Posterior cingulate gyrus (tissue), 11 donors: Measurements from ENCODE around the gene SERPINB10.
A peak's percentile ranks its signal among the peaks of the same experiment; 100 is the strongest.
"Not testable (repeated sequence)": the region's sequence is repeated elsewhere in the genome, so short reads cannot be mapped to it uniquely, and the experiment has no call there.

ENCODE experiments used
- DNase-seq, 10 donors: peaks; one replicate each; pipeline versions ENCODE4 v3.0.0 to v3.0.0-alpha.2; 2020 to 2021; ENCODE audit warnings: mixed read lengths in 3 of 10
- intact Hi-C: fragments of 100-400 bp; cut with DNase I; formaldehyde crosslinking; loops from one replicate; pipeline ENCODE4 v1.15.1; 2023

SERPINB10 gene

DNA sequence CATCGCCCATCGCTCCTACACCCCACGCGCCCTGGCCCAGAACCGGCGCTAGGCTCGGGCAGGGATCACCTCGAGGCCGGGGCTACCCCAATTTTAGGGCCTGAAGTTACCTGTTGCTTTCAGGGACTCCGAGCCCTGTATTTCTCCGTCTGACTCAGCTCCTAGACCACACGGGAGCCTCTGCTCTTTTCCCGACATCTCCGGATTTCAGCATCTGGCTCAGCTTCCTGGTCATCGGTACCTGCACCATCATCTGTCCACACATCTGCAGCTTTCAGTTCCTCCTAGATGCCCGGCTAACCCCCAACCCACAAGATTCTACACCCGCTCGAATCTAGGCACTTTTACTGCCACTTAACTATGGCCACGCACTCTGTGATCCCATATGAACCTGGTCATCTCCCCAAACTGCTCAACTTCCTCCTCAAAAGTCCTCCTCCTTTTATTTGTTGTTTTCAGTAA lies 29.2 kb downstream of the SERPINB10 start:
- intact Hi-C loops, result loop anchor here (5.0 kb wide), 2 partner anchors 110 to 420 kb away; no protein-coding TSS in a partner anchor
- DNase-seq, result peak in 1 of 10 donors; percentile 54

DNA sequence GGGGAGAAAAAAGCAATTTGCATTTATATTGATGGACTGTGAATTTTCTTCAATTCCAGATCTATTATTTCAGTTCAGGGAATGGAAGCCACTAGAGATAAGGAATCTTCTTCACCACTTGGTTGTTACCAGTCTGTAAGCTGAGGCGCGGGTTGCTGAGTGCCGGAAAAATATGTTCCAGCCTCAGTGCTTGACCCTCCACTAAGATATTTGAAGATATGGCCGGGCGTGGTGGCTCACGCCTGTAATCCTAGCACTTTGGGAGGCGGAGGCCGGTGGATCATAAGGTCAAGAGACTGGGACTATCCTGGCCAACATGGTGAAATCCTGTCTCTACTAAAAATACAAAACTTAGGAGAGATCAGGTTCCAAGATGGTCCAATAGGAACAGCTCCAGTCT lies 32.2 kb downstream of the SERPINB10 start:
- intact Hi-C loops, result no loop called here
- peak in 2 of 10 donors; percentile 61 to 74 for DNase-seq

DNA sequence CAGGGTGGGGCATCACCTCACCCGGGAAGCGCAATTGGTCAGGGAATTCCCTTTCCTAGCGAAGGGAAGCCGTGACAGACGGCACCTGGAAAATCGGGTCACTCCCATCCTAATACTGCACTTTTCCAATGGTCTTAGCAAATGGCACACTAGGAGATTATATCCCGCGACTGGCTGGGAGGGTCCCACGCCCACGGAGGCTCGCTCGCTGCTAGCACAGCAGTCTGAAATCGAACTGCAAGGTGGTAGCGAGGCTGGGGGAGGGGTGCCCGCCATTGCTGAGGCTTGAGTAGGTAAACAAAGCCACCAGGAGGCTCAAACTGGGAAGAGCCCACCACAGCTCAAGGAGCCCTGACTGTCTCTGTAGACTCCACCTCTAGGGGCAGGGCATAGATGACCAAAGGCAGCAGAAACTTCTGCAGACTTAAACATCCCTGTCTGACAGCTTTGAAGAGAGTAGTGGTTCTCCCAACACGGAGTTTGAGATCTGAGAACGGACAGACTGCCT lies 32.8 kb downstream of the SERPINB10 start:
- peak in 1 of 10 donors; percentile 58 for DNase-seq
- intact Hi-C loops, result not testable (repeated sequence)

DNA sequence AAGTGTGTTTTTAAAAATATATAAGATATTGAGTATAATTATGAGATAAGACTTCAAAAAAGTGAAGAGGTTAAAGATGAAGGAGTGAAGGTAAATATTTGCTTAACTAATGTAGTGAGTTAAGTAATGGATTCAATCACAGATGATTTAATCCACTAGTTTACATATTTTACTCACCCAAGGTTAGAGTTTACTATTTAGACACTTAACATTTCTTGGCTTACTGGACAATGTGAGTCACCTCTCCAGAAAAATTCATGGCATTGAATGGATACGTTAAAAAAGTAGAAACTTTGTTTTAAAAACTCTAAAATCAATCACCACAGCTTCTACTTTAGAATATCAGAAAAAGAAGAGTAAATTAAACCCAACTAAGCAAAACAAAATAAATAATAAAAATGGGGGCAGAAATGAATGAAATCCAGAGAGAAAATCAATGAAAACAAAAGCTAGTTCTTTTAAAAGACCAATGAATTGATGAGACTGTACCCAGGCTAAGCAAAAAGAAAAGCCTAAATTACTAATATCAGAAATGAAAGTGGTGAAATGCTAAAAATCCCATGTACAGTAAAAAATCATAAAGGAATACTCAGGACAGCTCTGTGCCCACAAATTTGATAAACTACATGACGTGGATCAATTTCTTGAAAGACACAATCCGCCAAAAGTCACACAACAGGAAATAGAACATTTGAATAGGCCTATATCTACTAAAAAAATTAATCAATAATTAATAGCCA lies 39.5 kb downstream of the SERPINB10 start:
- intact Hi-C loops, result no loop called here
- DNase-seq, result no peak

DNA sequence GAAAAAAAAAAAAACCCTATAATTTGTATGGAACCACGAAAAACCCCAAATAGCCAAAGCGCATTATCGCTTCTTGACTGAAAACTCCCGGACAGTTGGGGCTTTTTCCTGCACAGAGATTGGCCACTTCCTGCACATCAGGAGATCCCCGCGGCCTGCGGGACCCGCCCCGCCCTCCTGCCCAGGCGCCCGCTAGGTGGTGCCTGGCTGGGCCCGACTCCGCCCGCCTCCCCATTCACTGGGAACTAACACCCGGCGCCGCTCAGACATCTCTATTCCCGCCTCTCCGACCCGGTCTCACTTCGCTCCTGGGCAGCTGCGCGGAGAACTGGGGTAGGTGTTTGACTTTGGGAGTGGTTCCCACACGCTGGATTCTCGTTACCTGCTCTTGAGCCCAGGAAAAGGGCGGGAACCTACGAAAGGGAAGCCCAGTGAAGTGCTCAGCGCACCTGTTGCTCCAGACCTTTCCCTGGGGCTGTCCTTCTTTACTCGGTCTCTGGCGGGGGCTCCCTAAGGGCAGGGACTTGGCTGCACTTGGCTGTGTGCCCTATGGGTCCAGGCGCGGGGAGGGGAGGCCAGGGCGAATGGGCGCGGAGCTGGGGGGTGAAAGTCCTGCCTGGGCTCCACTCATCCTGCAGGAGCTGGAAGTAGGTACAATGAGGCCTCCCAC lies 41.4 kb downstream of the SERPINB10 start, which contains the start of gene HMSD:
TSS of gene HMSD (plus strand) at position 234 of the 670 bp plus-strand sequence. CDS start 4,155 bp downstream, outside the sequence.
- DNase-seq, result peak in 9 of 10 donors; percentile 33 to 94 (median 63)
- intact Hi-C loops, result no loop called here

DNA sequence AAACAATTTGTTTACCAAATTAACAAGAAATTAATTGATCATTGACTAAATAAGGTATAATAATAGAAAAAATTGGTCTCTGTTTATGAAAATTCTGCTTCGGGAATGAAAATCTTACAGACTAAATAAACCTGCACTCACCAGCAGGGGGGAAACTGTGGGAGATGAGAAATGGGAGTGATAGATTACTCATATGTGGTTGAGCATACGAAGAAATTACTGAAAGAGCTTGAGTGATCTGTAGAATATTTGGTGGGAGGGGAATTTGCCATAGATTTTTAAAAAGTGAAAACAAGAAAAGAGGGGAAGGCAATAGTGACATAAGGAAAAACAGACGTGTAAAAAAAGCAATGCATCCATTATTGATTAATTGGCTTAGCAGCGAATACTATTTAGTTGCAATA lies 43.5 kb downstream of the SERPINB10 start:
- intact Hi-C loops, result no loop called here

DNA sequence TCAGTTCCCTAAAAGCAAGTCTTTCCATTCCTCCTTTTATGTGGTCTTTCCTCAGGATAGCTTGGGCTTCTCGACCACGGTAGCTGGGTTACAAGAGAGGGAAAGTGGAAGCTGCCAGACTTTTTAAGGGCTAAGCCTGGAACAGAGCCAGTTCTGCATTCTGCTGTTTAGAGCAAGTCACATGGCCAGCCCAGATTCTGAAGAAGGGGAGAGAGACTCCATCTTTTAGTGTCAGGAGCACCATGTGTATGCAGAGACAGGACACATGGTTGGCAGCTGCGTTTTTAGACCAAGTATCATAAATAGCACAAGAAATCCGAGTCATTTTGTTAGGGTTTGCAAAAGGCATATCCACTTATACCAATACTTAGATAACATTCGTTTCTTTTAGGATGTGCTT lies 46.1 kb downstream of the SERPINB10 start:
- intact Hi-C loops, result no loop called here
- DNase-seq, result no peak

More for the DNA sequence above, 43.5 kb downstream of the SERPINB10 start:
- DNase-seq, result no peak

DNA sequence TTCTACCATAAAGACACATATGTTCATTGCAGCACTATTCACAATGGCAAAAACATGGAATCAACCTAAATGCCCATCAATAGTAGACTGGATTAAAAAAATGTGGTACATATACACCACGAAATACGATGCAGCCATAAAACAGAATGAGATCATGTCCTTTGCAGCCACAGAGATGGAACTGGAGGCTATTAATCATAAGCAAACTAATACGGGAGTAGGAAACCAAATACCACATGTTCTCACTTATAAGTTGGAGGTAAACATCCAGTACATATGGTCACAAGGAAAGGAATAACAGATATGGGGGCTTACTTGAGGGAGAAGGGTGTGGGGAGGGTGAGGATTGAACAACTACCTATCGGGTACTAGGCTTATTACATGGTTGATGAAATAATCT lies 49.0 kb downstream of the SERPINB10 start:
- intact Hi-C loops, result no loop called here
- no peak for DNase-seq

DNA sequence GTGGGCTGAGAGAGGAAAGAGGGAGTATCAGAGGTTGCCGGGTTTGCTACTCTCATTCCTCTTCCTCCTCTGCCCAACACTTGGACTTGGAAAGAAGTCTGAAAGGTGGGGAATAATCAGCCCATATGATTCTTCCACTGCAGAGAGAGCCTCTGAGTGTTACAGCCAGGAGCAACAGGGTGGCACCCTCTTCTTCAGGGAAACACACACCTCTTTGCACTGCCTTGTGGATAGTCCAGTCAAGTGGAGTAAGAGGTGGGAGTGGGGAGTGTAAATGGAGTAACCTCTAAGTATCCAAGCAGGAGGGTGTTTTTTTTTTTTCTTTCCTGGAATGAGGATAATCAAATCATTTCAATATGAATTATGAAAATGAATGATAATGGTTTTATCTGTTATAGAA lies 53.1 kb downstream of the SERPINB10 start:
- intact Hi-C loops, result no loop called here
- no peak for DNase-seq

DNA sequence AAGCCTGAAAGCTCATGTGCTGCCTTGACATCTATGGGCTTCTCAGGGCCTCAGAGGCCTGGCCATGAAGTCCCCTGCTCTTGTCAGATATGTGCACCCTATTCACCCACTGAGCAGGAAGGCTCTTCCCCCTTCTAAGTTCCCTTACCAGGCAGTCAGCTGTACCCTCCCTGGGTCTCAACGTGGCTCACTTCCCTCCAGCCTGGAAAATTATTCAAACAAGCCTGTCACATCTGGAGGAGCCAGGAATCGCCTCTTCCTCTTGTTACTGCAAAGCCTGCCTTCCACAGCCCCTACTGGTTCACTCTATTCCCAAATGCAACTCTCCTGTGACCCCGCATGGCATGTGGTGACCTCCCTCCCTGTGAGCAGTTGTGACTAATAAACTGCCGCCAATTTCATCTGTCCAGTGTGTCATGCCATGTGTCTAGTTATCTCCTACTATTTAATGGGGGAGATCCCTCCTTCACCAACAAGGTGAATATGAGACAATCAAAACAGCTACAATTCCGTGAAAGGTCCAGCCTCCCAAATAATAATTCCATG lies 53.8 kb downstream of the SERPINB10 start:
- intact Hi-C loops, result no loop called here
- DNase-seq, result peak in 1 of 10 donors; percentile 29

DNA sequence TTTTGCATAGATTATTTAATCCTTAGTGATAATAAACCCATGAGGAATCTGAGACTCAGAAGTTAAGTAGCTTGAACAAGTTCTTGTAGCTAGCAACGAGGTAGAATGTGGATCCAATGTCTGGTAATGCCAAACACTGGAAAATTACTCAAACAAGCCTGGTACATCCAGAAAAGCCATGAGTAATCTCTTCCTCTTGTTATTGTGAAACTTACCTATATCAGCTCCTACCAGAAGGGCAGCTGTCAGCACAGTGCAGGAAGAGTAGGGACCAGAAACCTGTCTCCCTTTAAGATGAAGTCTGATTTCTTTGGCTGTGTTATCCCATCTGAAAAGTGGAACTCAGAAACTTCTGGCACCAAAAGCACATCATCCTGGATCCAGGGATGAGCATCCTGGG lies 54.4 kb downstream of the SERPINB10 start:
- DNase-seq, result no peak
- intact Hi-C loops, result no loop called here

DNA sequence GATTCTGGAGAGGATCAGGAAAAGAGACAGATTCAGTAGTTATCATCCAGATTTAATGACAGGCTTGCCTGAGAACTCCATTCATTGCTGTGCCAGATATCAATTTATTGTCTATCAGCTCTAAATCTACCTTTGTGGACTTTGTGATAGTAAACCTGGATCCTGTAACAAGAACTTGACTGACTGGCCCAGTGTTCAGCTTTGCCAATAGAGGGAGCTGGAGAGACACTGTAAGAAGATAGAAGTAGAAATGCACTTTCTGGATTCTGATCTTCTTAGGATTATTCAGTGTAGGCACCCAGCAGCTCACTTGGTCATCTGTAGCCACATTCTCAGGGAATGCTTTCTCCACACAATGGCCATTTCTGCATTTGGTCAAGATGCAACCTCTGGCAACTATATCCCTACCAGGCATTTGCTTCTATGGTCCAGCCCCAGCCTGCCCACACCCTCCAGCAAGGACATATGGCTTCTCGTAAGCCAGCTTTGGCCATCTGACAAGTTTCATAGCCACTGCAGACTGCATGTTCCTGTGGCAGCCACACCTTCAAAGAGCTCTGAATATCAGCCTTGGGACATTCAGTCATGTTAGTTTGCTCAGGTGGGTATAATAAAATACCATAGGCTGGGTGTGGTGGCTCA lies 56.0 kb downstream of the SERPINB10 start:
- intact Hi-C loops, result no loop called here
- peak in 4 of 10 donors; percentile 18 to 43 (median 38) for DNase-seq

DNA sequence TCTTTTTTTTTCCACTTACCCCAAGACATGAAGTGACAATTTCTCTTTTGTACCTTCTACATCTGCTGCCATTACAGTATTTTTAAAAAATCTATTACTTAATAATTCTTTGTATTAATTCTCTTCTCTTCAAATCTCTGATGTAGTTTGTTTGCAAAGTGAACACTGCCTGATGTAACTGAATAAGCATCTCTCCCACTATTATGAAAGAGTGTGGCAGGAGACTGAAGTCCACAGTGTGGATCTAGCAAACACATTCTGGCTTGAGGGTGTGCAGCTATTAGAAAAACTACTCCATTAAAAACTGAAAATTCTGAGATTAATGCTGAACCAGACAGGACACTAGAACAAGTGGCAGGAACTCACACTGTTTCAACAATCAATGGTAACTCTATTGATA lies 57.1 kb downstream of the SERPINB10 start:
- intact Hi-C loops, result no loop called here
- DNase-seq, result no peak

DNA sequence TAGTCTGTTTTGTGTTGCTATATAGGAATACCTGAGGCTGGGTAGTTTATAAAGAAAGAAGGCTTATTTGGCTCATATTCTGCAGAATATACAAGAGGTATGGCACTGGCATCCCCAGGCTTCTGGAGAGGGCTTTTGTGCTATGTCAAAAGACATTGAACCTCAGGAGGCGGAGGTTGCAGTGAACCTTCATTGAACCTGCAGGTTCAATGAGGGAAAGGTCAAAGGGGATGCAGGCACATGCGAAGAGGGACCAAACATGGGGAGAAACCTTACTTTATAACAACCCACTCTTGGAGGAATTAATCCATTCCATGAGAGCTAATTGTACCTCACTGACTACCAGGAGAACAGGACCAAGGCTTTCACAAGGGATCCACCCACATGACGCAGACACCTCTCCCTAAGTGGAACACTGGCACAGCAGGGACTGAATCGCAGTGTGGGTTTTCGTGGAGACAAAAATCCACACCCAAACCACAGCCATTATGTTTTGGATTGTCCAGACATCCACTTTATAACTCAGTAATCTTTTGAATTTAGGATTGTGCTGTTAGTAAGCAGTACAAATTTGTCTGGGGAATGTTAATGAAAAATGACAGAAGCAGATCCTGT lies 58.1 kb downstream of the SERPINB10 start:
- intact Hi-C loops, result no loop called here
- no peak for DNase-seq

DNA sequence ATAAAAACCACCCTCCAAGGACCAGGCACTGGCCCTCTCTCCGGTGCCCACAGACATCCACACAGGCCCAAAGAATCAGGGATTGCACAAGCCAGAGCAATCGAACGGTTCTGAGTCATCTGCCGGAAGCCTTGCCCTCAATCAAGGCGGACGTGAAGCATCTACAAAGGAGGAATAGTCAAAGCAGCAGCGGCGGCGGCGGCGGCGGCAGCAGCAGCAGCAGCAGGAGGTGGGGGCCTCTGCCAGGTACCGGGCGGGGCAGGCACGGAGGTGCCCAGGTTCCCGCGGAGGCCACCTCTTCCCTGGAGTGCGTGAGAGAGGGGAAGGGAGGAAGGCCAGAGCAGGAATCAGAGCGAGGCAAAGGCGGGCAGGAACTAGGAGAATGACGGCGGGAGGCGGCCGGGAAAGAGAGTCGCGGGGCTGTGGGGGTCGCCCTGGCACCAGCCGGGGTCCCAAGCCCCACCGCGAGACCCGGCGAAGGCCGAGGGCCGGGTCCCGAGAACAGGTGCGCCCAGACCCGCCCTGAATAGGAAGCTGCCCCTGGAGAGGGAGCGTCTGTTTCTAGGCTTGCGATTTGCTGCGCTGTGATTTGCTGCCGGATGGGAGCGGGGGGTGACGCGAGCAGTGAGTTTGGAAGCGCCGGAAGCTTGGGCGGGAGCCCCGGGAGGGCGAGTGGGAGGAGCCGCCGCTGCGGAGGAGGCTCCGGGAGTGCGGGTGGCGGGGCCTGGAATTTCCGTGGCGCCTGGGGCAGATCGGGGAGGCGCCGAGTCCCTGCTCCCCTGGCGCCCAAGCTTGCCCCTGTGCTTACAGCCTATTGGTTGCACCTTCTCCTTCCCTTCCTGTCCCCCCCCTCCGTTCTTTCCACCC lies 62.4 kb downstream of the SERPINB10 start, which contains the start of gene SERPINB8:
TSS of gene SERPINB8 (plus strand) at position 140 of the 867 bp plus-strand sequence. CDS start 8,228 bp downstream, outside the sequence.
- intact Hi-C loops, result no loop called here
- peak; percentile 85 to 99 (median 96) for DNase-seq

DNA sequence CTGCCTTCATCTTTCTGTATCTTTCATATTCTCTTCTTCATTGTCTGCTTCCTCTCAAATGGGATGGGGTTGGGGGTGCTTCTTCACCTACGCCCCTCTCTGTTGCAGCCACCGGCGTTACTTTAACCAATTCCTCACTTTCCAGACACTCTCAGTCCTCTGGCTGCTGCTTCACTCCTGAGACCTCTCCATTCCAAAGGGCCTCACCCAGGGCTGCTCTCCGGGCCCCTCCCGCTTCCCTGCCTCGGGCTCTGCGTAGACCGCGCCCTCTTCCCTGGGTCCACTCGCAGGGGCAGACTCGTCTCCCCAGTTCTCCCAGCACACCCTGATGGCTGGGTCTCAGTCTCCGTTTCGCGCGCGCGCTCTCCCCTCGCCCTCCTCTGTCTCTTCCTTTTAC lies 63.0 kb downstream of the SERPINB10 start:
- intact Hi-C loops, result no loop called here
- DNase-seq, result peak in 7 of 10 donors; percentile 31 to 91 (median 54)

DNA sequence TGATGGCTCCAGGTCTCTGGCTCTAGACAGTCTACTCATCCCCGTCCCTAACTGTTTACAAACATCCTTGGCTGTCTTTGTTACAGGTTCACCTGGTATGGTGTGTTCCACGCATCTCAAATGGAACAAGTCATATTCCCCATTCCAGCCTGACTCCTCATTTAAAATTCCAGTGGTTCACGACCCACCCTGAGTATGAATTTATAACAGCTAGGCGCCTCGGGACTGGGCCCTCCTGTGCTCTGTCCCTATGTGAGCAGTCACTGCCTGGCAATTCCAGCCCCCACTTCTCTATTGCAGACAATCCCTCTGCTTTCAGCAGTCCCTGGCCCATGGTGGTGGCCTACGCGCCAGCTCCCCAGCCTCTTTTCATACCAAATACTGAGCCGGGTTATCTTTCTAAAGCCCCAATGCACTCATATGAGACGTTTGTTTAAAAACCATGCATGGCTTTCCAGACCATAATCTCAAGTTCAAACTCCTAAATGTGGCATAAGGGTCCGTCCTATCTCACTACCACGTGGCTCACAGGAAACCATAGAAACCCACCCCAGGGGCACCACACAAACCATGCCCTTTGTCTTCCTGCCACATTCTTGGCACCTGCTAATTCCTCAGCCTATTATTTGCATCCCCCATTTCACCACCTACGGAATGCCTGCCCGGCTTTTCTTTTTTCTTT lies 63.7 kb downstream of the SERPINB10 start:
- intact Hi-C loops, result no loop called here
- DNase-seq, result peak in 2 of 10 donors; percentile 28 to 62

DNA sequence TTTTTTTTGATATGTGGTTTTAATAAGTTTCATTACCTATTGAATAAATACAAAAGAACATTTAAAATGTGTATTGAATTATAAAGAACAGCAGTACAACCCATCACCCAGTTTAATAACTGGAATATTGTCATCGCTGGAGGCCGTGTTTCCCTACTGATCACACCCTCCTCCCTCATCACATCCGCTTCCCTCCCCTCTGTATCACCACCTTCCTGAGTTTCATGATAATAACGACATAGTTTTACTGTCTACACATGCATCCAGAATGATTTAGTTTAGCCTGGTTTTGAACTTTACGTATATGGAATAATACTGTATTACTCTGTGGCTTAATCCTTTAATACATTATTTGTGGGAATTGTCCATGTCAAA lies 64.2 kb downstream of the SERPINB10 start:
- DNase-seq, result no peak
- intact Hi-C loops, result no loop called here
